NCI-H345 treated with DMSO at 0.1 percent for 48 hours (cell line): ENCODE measurements around the gene GAK.

Experiments
- DNase-seq: peaks from one replicate; lab custom pipeline; 2025; ENCODE audit not compliant: unreplicated experiment; lab: John Stamatoyannopoulos, UW

GAK gene

DNA sequence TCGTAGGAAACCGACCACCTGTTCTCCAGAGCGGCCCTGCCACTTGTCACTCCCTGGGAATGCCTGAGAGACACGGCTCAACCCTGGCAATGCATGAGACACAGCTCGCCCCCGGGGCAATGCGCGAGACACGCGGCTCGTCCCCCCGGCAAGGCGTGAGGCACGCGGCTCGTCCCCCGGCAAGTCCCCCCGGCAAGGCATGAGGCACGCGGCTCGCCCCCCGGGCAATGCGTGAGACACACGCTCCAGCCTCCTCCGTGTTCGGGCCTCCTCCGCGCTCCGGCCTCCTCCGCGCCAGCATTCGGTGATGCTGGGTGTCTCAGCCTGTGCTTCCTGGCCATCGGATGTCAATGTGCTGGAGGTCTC, 78.7 kb downstream of the GAK start:
- DNase-seq, result no peak

DNA sequence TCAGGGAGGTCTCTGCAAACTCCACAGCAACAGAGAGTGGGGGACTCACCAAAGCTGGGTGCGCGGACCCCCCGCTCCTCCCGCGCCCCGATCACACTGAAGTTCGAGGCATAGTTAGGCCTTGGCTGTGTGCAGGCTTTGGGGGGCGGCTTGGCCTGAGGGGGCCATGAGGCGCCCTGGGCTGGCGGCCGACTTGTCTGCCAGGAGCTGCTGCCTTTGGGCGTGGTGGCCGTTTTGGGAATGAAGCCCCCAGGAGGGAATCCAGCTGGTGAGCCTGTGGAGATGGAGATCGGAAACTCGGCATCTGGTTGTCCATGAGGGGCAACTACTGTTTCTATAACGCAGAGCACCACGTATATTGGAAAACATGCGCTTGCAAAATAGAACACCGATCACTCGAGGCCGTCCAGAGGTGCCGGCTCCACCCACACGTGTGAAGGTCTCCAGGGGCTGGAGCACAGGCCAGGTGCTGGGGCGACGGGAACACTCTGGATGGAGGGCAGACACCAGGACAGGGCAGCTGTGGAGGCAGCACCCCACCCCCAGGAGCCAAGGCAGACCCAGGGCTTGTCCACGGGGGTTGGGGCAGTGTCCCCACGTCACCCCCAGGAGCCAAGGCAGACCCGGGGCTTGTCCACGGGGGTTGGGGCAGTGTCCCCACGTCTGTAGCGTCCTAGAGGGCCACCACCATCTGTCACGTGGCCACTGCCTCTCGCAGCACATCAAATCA, 80.2 kb downstream of the GAK start:
- DNase-seq, result no peak

DNA sequence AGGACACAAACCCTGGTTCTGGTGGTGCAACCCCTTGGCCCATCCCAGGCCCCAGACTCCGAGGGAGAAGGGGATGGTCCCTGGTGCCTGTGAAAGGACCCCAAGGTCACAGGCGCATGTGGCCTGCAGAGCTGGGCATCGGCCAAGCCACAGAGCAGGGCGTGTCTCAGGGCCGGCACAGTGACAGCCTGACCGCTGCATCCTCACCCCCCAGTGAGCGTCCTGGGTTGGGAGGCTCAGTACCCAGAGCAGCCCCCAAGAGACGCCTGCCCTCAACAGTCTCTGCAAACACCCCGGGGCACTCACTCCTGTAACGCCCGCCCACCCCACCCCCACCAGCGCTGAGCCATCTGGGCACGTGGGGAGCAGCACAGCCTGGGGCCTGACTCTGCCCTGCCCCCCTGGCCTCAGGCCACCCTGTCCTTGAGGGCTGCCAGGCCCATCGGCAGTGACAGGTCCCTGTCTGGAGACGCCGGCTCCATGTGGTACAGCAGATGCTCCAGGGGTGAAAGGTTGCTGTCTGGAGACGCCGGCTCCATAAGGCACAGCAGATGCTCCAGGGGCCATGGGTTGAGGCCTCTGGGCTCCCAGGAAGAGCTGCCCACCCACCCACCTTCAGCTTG, 81.7 kb downstream of the GAK start:
- DNase-seq, result no peak

DNA sequence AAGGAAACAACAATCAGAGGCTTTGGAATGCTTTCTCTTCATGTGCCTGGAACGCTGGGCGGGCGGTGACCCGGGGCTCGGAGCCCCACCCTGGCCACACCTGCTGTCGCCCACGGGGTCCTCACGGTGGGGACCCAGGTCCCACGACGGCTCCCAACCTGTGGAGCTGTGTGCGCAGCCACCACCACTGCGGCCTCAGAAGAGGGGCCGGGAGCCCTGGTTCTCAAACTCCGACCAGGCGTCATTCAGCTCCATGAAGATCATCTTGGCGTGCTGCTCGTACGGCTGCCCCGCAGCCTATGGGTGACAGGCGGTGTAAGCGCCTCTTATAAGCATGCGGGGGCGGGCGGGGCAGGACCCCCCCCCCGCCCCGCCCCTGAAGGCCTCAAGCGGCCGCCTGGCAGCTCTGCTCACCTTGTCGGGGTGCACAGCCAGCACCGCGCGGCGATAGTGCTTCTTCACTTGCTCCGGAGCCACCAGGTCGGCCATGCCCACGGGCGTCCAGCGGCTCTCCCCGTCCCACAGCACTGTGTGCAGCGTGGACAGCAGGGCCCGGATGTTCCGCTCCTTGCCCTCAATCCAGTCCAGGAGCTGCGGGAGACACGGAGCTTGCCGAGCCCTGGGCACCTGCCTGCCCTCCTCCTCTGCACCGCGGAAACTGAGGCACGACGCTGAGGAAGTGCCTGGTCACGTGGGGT, 82.5 kb downstream of the GAK start:
- DNase-seq, result no peak

DNA sequence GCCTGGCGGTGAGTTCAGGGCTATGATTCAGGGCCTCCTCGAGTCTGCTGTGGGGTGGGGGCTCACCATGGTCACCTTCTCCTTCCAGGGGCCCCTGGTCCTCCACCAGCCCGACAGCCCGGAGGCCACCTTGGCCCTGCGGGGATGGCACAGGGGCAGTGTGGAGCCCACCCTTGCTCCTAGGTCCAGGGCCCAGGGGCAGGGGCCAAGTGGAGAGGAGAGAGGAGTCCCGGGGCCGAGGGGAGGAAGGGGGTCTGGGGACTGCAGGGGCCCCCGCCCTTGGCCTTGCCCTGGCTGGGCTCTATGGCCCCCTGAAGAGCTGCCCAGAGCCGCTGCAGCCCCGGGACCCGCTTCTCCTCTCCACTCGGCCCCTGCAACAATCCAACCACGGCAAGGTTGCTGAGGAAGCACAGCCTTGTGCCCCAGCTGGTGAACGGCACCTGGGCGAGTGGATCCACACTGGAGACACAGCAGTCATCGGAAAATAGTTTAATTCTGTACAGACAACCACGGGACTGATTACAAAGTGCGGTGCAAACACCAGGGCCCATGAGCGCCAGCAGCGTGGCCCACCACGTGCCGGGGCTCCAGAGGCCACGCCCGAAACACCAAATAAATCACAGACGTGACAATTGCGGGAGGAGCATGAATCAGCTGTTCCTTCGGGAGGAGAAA, 83.2 kb downstream of the GAK start:
- DNase-seq, result no peak

DNA sequence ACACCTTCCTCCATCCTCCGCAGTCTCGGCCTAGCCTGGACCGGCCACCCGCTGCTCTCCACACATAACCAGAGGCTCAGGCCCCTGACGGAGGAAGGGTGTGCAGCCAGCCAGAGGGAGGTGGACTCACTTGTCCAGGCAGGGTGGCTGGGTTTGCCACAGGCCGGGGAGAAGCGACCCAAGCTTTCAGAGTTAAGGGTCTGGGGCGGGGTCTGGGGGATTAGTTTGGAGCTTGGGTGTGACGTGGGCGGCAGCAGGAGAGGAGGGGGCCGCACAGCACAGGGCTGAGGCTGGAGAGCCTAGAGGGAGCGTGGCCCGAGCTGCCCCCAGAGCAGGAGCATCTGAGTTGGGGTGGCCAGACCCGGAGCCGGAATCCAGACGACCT, 83.8 kb downstream of the GAK start:
- DNase-seq, result no peak

DNA sequence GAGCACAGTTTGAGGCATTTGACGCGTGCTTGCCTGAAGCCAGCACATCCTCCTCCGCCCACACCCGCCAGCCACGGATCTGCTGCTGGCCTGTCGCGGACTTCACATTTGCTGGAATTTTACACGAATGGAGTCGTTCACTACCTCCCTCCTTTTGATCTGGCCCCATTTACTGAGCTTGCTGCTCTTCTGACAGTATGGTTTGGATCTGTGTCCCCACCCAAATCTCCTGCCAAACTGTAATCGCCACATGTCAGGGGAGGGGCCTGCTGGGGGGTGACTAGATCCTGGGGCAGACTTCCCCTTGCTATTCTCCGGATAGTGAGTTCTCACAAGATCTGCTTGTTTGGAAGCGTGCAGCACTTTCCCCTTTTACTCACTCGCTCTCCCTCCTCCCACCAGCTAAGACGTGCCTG, 86.3 kb downstream of the GAK start:
- no peak for DNase-seq

DNA sequence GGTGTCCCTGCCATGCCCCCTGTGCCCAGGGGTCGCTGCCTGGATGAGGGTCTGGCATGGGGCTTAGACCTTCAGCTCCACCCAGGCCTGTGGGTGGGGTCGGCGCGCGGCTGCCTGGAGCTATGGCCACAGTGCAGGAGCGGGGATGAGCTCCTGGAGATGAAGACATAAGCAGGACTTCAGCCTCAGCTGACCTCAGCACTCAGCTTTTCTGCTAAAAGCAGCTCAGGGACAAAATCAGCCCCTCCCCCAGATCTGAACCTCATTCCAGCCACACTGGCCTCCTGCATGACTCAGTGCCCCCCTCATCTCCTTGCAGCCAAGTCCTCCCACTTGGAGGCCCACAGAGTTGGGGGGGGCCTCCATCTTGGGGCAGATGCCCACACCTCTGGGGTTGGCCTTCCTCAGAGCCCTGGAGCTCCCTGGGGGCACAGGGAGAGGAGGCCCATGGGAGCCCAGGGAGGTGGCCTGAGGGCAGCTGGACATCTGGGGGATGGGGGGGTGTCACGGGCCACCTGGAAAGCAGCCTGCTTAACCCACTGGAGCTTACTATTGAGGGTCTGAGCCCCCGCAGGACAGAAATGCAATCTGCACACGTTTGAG, 86.8 kb downstream of the GAK start:
- no peak for DNase-seq

DNA sequence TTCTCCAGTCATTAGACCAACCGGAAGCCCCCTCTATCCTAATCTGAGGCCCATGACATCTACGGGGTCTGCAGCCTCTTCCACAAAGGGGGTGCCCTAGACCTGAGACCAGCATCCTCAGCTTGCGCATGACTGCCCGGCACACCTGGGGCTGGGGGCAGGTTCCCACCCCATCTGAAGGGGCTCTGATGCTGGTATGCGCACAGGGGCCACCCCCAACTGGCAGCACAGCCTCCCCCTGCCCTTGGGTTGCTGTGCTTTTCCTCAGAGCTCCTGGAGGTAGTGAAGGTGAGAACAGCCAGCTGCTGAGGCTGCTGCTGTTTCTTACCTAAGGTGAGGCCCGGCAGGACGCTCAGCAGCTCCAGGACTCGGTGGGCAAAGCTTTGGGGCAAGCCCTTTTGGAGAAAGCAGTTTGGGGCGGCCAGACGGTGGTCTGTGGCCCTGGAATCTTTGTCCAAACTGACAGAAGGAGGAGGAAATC, 87.3 kb downstream of the GAK start:
- no peak for DNase-seq

DNA sequence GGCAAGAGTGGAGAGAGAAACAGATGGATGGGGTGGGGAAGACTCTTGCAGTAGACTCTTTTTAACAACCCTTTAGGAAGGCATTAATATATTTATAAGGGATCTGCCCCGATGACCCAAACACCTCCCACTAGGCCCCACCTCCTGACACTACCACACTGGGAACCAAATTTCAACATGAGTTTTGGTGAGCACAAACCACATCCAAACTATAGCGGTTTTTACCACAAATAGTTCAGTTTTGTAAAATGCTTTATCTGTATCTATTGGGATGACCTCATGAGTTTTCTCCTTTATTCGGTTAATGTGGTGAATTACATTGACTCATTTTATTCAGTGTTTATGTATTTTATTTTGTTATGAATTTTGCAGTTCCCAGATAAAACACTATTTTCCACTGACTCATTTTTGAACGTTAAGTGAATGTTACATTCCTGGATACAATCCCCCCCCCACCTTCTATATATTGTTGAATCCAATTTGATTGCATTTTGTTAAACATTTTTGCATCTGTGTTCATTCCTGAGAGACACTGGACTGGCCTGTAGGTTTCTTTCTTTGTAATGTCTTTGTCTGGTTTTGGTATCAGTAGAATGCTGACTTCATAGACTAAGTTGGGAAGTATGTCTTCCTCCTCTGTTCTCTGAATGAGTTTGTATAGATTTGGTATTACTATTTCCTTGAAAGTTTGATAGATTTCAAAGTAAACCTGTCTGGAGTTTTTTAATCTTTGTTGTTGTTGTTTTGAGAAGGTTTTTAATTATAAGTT, 92.3 kb downstream of the GAK start:
- no peak for DNase-seq

DNA sequence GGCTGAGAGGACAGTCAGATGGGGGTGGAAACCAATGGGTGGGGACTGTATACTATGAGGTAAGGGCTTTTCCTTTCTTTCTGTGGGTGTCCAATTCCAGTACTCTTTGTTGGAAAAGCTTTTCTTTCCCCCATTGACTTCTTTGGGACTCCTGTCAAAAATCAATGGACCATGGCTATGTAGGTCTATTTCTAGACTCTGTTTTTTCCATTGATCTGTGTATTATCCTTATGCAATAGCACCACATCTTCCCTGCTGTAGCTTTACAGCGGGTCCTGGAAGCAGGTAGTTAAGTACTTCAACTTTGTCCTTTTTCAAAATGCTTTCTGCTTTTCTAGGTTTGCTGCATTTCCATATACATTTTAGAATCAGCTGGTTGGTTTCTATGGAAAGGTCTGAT, 94.3 kb downstream of the GAK start:
- DNase-seq, result no peak

DNA sequence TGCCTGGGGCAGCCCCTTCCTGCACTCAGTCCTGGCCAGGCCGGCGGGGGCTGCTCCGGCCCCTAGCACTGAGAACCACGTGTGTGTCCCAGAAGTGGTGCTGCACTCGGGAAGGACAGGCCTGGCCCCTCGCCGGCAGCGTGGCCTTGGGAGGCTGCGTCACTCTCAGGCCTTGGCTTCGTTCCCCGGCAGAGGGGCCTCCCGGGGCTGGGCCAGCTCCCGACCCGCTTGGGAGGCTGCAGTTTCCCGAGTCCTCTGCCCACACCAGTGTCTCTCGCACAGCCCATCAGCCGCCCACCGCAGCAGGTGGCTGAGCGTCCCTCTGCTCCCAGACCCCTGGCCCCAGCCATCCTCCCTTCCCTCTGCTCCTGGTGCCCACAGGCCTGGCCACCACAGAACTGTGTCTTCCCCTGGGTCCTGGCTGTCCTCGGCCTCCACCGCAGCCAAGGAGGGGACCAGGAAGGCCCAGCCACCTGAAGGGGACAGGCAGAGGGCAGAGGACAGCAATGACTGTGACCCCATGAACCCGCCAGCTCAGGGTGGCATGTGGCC, 95.3 kb downstream of the GAK start:
- no peak for DNase-seq

DNA sequence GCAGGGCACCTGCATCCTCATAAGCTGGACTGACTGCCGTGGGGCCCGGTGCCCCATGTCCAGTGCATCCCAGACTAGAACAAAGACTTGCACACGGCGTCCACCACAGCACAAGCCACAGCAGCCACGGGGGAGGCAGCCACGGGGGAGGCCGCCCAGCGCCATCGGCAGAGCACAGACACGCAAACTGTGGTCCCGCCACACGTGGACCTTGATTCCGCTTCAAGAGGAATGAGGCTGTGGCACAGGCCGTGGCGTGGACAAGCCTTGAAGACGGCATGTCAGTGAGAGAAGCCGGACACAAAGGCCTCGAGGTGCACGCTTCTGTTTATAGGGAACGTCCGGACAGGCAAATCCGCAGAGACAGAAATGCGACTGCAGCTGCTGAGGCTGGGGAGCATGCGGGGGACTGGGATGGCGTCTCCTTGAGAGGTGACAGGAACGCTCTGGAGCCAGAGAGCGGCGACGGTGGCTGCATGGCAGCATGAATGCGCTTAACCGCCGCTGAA, 96.1 kb downstream of the GAK start:
- no peak for DNase-seq

DNA sequence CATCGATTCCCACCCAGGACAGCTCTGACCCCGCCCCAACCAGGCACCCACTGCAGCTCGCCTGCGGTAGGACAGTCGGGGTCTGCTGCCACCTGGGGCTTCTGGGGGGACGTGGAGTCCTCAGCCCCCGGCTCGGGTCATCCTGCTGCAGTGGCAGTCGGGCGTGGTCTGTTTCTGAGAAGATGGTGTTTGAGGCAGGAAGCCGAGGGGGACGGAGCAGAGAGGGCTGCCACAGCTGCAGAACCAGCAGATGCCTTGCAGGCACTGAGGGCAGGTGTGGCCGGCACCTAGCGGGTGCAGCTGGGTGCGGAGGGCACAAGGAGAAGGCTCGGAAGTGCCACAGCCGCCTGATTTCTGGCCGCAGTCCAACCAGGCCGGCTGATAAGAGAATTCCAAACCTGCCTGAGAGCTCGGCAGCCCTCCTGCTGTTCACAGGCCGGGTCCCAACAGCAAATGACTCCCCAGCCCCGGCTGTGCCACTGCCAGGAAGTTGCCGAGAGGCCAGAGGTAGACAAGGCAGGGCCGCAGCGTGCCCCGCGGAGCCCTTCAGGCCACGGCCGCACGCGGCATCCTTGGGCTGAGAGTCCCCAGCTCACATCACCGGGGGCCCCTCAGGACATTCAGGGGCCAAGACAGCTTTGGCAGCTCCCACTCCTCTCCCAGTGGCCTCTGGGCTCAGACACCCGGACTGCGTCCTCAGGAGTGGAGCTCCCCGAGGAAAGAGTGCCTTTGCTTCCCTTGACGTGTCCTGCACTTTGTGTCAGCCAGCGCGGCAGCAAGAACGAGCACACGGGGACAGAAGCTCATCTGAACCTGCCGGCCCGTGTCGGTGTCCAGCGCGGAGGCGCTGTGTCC, 96.7 kb downstream of the GAK start:
- peak; percentile 54 for DNase-seq

DNA sequence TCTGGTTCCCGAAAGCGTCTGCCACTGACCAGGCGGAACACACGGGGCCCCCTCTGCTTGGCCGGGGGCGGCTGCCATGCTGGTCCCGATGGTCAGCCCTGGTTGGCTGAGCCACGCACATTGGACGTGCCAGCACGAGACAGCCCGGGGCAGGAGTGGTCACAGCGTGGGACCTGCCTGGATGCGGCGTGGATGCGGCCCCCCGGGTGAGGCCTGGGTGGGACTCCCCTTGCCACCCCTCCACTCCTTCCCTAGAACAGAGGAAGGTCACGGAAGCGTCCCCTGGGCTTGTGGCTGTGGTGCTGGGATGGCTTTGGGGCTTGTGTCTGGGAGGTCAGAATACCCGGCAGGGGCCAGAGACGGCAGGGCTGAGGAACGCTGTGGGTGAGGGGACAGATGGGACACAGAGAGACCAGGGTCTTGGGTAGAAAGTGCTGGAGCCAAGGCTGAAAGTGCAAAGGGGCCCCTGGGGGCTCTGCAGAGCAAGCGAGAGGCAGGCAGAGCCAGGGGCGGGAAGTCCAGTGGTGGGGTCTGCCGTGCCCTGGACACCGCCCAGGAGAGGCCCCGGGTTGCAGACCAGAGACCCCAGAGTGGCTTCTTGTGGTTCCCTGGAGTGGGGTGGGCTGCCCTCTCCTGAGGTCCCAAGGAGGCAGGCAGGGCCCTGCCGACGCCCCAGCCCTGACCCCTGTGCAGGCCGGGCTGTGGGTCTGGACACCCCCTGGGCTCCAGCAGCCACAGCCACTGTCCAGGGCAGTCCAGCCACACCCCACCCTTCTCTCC, 97.6 kb downstream of the GAK start:
- no peak for DNase-seq

DNA sequence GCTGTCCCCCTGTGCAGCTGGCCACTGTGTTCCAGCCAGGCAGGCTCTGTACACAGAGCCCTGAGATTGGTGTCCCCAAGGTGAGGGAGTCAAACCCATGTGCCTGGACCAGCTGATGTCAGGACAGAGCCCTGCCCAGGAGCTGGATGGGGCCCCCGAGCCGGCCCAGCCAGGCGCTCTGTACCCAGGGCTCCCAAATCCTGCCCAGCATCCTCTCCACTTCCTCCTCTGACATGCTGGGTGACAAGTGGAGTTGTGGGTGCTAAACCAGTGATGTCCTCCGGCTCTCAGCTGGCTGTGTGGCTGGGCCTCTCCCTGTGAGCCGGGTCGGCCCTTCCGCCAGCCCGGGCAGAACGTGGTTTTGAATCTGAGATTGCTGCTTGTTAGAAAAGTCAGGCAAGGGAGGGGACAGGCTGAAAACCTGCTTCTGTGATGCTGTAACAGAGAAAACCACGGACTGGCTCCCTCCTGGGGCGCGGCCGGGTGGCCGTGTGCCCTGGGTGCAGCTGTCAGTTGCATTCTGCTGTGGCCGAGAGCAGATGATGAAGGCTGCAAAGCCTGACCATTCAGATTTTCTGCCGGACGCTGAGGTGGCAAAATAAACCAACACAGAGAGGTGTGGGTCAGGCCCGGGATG, 98.3 kb downstream of the GAK start:
- no peak for DNase-seq

DNA sequence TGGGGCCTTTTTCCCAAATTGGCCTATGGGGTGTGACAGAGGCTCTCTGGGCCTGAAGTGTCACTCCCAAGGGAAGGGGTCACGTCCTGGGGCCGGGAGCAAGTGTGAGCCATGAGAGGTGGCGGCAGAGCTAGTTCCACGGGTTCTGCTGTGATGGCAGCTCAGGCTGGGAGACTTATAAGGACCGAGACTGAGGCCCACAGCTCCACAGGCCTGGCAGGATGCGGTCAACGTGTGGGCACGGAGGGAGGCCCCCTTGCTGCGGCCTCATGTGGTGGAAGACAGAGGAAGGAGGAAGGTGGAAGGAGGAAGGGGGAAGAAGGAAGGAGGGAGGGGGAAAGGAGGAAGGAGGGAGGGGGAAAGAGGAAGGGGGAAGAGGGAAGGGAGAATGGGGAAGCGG, 99.0 kb downstream of the GAK start:
- DNase-seq, result no peak

DNA sequence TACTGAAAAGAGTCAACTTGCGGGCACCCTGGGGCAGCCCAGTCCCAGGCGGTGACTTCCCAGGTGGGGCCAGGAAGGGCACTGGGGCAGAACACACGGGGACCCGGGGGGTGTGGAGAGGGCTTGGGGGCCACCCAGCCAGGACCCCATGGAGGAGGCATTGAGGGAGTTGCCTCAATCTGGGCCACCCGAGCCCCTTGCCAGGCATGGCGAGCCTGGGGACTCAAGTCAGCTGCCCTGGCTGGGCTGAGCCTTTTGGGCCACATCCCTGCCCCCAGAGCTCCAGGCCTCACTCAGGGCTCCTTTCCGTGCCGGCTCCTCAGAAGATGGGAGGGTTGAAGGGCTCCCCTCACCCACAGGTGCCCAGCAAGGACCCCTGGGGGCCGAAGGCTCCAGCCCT, 99.6 kb downstream of the GAK start:
- no peak for DNase-seq
